Ishikawa (cell line): ENCODE data around the gene CHAC1.
A peak's percentile ranks its signal among the peaks of the same experiment; 100 is the strongest.

ENCODE experiments used
- CEBPB ChIP-seq: IDR thresholded peaks from 2 replicates; pipeline ENCODE4 v1.6.1; 2012
- CREB1 ChIP-seq: IDR thresholded peaks from 2 replicates; pipeline ENCODE4 v1.6.1; 2012; ENCODE audit warnings: low read depth
- EGR1 ChIP-seq: IDR thresholded peaks from 2 replicates; pipeline ENCODE4 v1.6.1; 2012
- EP300 ChIP-seq: IDR thresholded peaks from 2 replicates; pipeline ENCODE4 v1.6.1; 2012; ENCODE audit warnings: borderline replicate concordance
- FOXM1 ChIP-seq: IDR thresholded peaks from 2 replicates; pipeline ENCODE4 v1.6.1; 2012; ENCODE audit warnings: low read depth, borderline replicate concordance
- NFIC ChIP-seq: IDR thresholded peaks from 2 replicates; pipeline ENCODE4 v1.6.1; 2012
- RAD21 ChIP-seq: IDR thresholded peaks from 2 replicates; pipeline ENCODE4 v1.6.1; 2012; ENCODE audit warnings: low read depth
- TAF1 ChIP-seq: IDR thresholded peaks from 2 replicates; pipeline ENCODE4 v1.6.1; 2012; ENCODE audit warnings: low read depth, mild to moderate bottlenecking
- TCF12 ChIP-seq: IDR thresholded peaks from 2 replicates; pipeline ENCODE4 v1.6.1; 2012; ENCODE audit warnings: low read depth
- TEAD4 ChIP-seq: IDR thresholded peaks from 2 replicates; pipeline ENCODE4 v1.6.1; 2012
- YY1 ChIP-seq: IDR thresholded peaks from 2 replicates; pipeline ENCODE4 v1.6.1; 2012; ENCODE audit warnings: low read depth
- ZBTB7A ChIP-seq: IDR thresholded peaks from 2 replicates; pipeline ENCODE4 v1.6.1; 2012; ENCODE audit warnings: low read depth
- TF ChIP-seq, protein P1 (sequence below): IDR thresholded peaks from 2 replicates; pipeline ENCODE4 v1.6.1; 2012
- TF ChIP-seq, protein P2 (sequence below): IDR thresholded peaks from 2 replicates; pipeline ENCODE4 v1.6.1; 2012
- TF ChIP-seq, protein P3 (sequence below): IDR thresholded peaks from 2 replicates; pipeline ENCODE4 v1.6.1; 2012; ENCODE audit warnings: low read depth, mild to moderate bottlenecking

The CHAC1 gene

DNA sequence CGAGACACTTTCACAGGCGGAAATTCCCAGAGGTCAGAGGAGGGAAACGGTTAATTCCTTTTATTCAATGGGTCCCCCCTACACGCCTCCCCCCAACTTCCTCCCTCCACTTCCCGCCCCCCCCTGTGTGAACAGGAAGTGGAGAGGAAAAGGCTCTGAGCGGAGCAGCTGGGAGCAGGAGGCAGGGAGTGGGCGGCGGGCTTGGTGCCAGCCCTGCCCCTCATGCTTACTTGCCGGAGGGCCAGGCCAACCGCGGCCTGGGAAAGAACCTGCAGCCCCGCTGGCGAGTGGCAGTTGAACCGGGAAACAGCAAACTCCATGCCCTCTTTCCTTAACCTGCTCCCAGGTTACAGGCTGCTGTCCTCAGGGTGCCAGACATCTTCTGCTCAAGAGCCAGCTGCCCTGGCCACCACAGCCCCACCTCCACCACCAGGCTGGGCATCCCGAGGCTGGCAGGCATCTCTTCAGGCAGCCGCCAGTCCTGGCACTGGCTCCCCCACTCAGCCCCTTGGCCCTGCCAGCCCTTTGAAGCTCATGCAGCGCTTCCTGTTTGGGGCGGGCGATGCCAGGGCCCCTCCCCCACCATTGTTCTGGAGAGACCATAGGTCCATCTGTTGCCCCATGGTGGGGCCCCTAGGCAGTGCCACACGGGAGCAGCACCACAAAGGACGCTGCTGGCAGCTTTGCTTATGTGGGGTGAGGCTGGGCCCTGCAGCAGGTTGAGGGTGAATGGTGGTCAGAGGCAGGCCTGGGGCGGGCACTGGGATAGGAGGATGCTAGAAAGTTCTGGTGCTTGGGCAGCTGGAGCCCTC, 46.1 kb upstream of the CHAC1 start:
- peak; percentile 42 for TF ChIP-seq NFIC
- TF ChIP-seq TAF1, result no peak
- peak; percentile 73 for TF ChIP-seq EGR1
- TF ChIP-seq, protein P1, sequence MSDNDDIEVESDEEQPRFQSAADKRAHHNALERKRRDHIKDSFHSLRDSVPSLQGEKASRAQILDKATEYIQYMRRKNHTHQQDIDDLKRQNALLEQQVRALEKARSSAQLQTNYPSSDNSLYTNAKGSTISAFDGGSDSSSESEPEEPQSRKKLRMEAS, result peak; percentile 11; the same call in 1 of the 2 replicates
- TF ChIP-seq CEBPB, result no peak

DNA sequence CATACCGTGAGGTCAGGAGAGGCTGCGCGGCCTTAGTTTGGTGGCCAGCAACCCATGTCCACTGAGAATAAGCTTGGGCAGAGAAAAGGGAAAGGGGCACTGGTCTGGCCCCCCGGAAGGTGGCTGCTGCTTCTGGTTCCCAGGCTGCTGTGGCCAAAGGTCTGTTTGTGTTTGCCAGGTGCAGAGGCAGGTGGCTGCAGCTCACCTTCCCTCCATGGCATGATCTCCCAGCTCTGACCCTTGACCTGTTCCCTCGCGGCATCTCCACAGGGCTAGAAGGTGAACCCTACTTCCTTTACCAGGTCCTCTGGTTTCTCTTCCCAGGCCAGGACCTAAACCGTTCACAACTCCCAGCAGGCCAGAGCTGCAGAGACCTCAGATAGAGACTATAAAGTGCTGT, 45.2 kb upstream of the CHAC1 start:
- TF ChIP-seq CEBPB, result no peak
- TF ChIP-seq, protein P2, sequence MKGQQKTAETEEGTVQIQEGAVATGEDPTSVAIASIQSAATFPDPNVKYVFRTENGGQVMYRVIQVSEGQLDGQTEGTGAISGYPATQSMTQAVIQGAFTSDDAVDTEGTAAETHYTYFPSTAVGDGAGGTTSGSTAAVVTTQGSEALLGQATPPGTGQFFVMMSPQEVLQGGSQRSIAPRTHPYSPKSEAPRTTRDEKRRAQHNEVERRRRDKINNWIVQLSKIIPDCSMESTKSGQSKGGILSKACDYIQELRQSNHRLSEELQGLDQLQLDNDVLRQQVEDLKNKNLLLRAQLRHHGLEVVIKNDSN, result no peak

DNA sequence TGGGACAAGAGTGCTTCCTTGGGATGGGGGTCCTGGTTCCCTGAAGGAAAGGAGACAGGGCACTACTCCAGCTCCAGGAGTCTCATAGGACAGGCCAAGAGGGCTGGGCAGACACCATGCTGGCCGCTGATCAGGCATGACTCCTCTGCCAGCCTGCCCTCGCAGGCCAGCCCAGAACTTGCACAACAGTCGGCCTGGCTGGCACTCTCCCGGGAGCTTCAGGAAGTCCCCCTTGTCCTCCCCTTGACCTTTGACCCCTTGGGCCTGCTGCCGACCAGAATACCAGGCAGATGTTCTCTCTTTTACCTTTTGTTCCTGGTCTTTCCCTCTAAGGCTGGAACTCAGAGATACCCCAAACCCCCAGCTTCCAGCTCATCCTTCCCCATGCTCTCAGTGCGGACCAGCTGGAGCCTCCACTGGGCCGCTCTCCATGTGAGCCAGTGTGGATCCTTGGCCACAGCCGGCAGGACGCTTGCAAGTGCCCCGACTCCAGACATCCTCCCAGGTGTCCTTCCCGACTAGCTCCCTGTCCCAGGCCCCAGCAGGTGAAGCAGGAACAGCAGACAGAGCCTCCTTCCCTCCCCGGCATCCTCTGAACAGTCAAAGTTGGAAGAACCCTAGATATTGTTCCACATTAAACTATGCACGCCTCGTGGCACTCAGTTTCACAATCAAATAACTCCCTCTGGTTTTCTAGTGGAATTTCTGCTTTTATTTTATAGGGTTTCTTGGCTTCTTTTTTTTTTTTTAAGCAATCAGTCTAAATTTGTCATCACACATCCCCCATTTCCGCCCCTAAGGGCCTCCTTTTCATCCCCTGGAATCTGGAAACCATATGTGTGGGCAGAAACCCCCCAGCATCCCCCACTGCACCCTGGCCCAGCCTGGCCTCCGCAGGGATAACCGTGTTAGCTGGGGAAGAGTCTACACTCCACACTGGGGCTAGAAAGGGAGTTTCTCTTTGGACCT, 43.3 kb upstream of the CHAC1 start:
- TF ChIP-seq, protein P1, result no peak
- TF ChIP-seq ZBTB7A (no peak), EGR1 (no peak), CEBPB (no peak), FOXM1 (no peak), TCF12 (no peak), TAF1 (no peak), YY1 (no peak), RAD21 (no peak), NFIC (no peak), CREB1 (no peak)
- TF ChIP-seq, protein P3, sequence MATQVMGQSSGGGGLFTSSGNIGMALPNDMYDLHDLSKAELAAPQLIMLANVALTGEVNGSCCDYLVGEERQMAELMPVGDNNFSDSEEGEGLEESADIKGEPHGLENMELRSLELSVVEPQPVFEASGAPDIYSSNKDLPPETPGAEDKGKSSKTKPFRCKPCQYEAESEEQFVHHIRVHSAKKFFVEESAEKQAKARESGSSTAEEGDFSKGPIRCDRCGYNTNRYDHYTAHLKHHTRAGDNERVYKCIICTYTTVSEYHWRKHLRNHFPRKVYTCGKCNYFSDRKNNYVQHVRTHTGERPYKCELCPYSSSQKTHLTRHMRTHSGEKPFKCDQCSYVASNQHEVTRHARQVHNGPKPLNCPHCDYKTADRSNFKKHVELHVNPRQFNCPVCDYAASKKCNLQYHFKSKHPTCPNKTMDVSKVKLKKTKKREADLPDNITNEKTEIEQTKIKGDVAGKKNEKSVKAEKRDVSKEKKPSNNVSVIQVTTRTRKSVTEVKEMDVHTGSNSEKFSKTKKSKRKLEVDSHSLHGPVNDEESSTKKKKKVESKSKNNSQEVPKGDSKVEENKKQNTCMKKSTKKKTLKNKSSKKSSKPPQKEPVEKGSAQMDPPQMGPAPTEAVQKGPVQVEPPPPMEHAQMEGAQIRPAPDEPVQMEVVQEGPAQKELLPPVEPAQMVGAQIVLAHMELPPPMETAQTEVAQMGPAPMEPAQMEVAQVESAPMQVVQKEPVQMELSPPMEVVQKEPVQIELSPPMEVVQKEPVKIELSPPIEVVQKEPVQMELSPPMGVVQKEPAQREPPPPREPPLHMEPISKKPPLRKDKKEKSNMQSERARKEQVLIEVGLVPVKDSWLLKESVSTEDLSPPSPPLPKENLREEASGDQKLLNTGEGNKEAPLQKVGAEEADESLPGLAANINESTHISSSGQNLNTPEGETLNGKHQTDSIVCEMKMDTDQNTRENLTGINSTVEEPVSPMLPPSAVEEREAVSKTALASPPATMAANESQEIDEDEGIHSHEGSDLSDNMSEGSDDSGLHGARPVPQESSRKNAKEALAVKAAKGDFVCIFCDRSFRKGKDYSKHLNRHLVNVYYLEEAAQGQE, result no peak
- TF ChIP-seq, protein P2, result no peak

DNA sequence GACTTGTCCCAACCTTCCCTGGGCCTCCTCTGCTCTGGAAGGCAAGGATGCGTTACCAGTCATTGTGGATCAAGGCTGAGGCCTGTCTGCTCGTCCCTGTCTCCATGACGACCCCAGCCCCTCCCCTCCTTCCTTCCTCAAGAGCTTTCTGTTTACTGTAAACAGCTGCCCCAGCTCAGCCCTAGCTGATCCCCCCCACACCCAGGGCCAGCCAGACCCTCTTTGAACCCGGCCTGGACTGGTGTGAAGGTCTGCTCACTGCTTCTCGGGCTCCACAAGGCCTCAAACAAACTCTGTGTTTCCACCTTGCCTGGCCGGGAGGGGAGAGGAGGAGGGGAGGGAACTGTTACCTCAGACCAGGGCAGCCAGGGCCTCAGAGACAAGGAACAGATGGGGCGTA, 42.1 kb upstream of the CHAC1 start:
- TF ChIP-seq EP300 (no peak), FOXM1 (no peak), ZBTB7A (no peak), RAD21 (no peak), CEBPB (no peak), TEAD4 (no peak)
- TF ChIP-seq, protein P2, result no peak

DNA sequence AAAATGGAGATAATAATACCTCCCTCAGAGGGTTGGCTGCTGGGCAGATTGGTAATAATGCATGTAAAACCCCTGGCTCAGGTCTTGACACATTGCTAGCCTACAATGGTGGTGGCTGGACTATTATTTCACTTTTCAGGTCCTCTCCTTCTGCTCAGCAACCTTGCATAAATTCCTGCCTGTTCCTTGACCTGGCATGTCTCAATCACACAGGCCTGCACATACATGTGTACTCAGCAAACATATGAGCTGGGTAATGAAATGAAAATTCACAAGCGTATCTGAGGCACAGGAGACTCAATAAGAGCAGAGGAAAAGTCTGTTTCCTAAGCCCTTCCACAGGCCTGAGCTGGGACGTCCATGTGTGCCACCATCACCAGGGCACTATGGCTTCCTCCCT, 41.6 kb upstream of the CHAC1 start:
- TF ChIP-seq RAD21 (no peak), ZBTB7A (no peak), NFIC (no peak), FOXM1 (no peak)

DNA sequence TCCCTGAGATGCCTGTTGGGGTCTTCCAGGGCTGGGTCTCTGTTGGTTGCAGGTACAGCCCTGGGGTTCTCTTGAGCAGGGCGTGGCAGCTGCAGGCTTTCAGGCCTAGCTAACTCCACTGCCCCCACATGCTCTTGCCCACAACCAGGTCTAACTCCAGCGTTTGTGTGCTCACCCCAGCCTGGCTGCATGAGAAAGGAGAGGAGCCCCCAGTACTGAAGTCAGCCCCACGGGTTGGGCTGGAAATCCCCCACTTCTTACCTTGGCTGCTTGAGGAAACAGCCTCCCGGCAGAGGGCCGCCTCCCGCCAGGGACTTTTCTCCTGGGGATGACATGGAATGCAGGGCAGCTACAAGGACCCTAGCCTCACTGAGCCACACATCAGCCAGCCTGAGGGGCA, 40.8 kb upstream of the CHAC1 start:
- TF ChIP-seq ZBTB7A (no peak), FOXM1 (no peak), CEBPB (no peak), EGR1 (no peak), TEAD4 (no peak), YY1 (no peak), EP300 (no peak), TAF1 (no peak)
- TF ChIP-seq, protein P3, result no peak
- TF ChIP-seq, protein P1, result no peak
